GM19023 (cell line): ENCODE results near the gene GPN2.
"Not testable (repeated sequence)": the region's sequence is repeated elsewhere in the genome, so short reads cannot be mapped to it uniquely, and the experiment has no call there.

Experiments
- ATAC-seq: cut with Tn5 transposase; IDR thresholded peaks from one replicate; pipeline ENCODE4 v1.9.1; 2021; ENCODE audit warnings: mild to moderate bottlenecking, moderate library complexity; ENCODE audit not compliant: unreplicated experiment

The GPN2 gene

GRCh38 chr1:26858891-26859640 is 31.0 kb downstream of the GPN2 start:
- no peak for ATAC-seq

DNA sequence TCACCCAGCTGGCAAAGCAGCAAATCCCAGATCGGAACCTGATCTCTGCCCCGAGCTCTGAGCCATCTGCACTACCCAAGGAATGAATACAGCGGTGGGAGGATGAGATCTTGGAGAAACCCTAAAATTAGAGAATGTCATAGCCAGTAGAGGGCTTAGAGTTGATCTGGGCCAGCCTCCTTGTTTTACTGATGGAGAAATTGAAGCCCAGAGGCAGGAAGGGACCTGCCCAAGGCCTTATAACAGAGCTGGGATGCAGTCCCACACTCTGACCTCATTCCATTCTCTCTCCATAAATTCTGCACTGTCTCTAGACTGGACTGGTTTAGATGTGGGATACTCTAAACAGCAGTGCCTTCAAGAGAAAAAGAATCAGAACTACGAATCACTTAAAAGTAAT is 31.9 kb downstream of the GPN2 start:
- ATAC-seq: no peak

DNA sequence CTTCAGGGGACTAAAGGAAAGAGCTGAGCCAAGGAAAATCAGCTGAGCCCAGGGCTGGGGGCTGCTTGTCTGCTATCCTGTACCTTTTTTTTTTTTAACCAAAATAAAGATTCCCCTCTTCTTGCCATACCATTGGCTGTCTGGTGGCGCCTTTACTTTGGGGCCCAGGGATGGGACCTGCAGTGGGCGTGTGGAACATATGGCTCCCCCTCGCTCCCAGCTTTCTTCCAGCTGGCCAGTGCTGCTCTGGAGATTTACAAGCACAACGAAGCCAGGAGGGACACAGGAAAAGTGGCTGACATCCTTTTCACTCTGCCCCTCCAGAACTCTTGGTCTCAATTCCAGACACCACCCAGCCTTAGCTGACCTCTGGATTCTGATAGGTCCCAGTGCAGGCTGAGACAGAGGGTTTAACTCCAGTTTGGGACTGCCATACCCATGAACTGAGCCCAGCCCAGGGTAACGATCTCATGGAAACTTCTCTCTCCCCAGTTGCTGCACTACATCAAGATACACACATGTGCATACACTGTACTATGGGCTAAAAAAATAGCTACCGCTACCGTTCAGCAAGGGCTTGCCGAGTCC is 32.5 kb downstream of the GPN2 start:
- ATAC-seq: no peak

DNA sequence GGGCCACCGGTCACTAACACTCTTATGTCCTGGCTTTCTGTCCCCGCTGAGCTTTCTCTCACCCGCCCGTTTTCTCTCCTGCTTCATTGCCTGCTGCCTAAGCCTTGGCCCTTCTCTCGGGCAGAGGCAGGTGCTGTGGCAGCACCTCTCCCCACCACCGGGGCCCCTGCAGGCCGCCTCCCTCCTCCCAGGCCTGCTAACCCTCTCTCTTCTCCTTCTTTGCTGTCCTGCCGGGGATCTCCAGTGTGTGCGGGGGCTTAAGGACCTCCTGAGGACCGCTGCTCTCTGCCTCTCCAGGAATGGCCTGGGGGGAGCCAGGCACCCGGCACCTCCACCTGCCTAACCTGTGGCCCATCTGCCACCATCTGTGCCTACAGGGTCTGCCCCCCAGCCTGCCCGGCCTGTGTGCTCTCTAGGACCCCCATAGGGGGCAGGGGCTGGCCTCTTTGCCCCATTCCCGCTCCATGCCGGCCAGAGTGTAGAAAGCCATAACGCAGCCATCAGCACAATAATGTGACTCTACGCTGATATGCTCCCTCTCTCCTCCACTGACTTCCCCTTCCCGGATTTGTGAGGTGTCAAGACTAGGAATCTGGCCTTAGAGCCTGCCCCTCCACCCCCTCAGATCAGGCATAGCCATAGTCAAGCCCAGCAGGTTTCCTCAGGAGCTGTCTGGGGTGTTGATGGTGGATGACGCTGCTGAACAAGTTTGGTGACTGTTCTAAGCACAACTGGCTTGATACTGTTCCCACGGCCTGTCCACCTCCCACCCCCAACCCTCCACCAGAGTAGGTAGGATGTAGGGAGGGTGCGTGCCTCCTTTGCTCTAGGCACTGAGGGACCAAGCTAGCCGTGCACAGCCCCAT is 33.2 kb downstream of the GPN2 start:
- ATAC-seq: no peak

DNA sequence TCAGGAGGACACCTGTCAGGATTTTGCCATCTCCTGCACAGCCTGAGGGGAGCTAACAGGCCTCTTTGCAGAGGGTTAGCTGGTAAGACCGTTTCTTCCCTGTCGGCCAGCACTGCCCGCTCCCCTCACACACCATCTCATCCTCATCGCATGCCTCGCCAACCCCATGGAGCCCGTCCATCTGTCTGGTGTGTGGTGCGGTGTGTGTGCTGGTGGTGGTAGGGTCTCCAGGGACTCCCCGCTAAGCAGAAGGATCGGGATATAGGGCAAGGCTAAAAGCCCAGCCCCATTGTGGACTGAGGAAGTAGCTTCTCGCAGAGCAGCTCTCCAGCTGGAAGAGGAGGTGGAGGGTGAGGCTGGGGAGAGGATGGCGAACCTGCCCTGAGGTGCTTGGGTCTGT is 33.9 kb downstream of the GPN2 start:
- no peak for ATAC-seq

GRCh38 chr1:26855636-26856035 is 34.4 kb downstream of the GPN2 start:
- no peak for ATAC-seq

DNA sequence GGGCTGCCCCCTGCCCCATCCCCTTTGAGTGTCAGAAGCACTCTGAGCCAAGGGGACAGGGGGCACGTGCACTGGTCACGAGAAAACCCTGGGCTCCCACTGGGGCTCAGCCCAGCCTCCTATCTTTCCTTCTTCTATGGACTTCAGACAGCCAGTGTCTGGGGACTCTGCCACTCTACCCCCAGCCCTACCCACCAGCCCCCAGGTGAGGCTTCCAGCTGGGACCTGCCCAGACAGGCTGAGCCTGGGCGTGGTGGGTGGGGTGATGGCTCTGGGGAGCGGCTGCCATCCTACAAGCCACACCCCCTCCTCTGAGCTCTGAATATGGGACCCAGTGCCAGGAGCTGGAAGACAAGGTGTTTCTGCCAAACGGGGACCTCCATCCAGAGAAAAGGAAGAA is 35.2 kb downstream of the GPN2 start:
- ATAC-seq: no peak

GRCh38 chr1:26853600-26853999 is 36.5 kb downstream of the GPN2 start:
- ATAC-seq: no peak

DNA sequence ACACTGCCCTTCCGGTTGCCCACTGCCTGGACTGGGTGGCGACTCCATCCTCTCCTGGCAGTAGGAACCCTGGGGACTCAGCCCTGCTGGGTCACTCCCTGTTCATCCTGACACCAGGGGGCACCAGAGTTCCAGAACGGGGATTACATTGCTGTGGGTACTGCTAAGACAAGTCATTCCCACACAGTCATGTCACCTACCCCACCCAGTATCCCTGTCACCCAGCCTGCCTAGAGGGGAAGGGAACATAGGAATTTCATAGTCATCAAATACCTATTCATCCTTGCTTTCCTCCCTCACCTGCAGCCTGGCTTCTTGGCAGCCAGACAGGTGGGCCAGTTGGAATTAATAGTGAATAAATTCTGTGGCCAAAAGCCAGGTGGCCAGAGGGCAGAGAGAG is 36.9 kb downstream of the GPN2 start:
- no peak for ATAC-seq

- ATAC-seq: no peak
Measured at GRCh38 chr1:26852701-26853100, 37.4 kb downstream of the GPN2 start.

DNA sequence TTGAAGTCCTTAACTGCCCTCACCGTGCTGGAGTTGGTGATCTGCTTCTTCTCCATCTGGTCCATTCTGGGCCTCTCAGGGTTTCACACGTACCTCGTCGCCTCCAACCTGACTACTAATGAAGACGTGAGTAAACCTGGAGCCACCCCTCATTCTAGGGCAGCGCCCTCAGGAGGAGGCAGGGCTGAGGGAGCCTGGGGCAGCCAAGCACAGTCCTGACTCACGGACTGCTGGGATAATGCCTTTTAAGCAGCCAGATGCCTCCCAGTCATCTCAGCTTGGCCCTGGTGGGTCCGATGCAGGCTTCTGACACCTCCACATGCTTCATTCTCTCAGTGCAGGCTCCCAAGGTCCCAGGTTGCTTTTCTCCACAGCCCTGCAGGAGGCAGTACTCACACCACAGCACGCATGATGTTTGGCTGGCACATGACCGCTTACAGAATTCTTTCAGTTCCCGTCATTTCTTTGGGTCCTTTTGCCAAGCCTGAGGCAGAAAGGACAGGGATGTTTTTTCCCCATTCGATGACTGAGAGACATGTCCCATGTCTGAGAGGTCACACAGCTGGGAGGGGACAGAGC is 38.9 kb downstream of the GPN2 start:
- no peak for ATAC-seq

DNA sequence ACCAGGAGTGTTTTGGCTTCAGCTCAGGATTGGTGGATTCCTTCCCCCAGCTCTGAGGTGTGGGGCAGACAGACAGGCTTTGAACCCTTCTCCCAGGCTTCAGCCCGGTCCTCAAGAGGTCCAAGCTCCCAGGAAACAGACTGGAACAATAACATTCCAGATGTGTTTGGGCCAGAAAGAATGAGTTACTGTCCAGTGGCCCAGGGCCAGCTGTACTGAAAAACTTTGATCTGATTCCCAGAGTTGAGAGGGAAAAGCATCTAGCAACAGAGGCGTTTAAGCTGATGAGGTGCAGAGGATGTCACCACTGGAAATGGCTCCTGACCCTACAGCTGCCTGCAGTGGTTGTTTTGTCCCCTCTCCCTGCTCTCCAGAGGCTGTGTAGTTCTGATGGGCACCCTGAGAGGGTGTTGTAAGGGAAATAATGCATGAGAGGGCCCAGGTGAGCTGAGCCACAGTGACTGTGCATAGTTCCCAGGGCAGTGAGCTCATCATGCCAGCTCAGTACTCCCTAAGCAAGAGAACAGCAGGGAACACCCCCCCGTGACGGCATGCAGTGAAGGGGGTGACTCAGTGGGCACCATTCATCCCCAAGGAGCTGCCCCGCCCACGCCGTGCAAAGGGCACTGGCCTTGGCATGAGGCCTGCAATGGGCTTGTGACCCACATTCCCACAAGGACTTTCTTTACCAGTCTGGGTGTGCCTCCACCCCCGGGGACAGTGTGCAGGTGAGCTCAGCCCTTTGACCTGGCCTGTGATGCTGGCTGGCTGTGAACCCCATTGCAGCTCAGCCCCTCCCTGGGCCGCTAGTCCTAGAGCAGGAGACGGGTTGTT is 40.9 kb downstream of the GPN2 start:
- no peak for ATAC-seq

- no peak for ATAC-seq
Measured at GRCh38 chr1:26848499-26848898, 41.6 kb downstream of the GPN2 start.

DNA sequence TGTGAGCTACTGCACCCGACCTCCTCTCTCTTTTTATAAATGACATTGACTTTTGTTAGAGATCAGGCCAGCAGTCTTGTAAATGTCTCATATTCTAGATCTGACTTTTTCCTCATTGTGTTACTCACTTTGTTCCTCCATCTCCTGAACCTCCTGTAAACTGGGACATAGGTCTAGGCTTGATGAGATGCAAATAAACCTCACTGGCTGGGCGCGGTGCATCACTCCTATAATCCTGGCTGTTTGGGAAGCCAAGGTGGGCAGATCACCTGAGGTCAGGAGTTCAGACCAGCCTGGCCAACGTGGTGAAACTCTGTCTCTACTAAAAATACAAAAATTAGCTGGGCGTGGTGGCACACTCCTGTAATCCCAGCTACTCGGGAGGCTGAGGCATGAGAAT is 42.3 kb downstream of the GPN2 start:
- not testable (repeated sequence) for ATAC-seq

GRCh38 chr1:26844424-26845196 is 45.5 kb downstream of the GPN2 start:
- no peak for ATAC-seq

- ATAC-seq: no peak
Measured at GRCh38 chr1:26839779-26840178, 50.3 kb downstream of the GPN2 start.

DNA sequence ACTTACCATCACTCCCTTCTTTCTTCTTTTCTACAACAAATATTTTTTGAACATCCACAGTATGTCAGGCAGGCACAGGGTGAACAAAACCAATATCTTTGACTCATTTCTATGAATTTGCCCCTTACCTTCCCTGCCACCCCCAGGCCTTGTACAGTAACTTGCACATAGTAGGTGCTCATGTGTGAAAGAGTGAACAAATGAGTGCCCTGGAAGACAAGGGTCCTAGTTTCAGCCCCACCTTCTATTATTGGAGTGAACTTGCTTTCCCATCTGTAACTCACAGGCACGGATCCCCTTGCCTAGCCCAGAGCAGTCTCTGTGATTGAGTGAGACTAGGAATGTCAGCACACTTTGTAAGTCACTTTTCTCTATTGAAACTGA is 50.8 kb downstream of the GPN2 start:
- ATAC-seq: no peak

- peak; percentile 95 for ATAC-seq
Measured at GRCh38 chr1:26838474-26839338, 51.4 kb downstream of the GPN2 start.

- ATAC-seq: not testable (repeated sequence)
Measured at GRCh38 chr1:26837665-26838064, 52.4 kb downstream of the GPN2 start.
